K562 (cell line): ENCODE data around the gene PCED1B. TPM values are rescaled to one million over a fixed set of nuclear protein-coding genes. Genes with fewer than 3 reads are reported as not detected.

Source experiments
- ATAC-seq: fragments of 200-7000 bp; cut with Tn5 transposase; 3 replicates; pipeline ENCODE4 v1.9.1; 2020; ENCODE audit warnings: moderate library complexity
- BruUV-seq: library from RNA; stranded (reverse); fragments of 400-500 nt; replicated peaks from 2 replicates; lab custom pipeline; 2021; lab: Mats Ljungman, UMichigan
- CTCF ChIA-PET: fragments of 300-600 bp; formaldehyde crosslinking; extraction: SDS; loops from one replicate; lab custom pipeline; 2021; ENCODE audit warnings: low intra/inter-chr PET ratio; lab: Yijun Ruan, JAX
- POLR2A ChIA-PET: fragments of 300-600, 350-650 bp; sonication (Branson Sonifier 250); formaldehyde crosslinking; extraction: SDS; loops from one replicate; lab custom pipeline; 2021; ENCODE audit warnings: antibody characterized with exemption, inconsistent platforms; lab: Yijun Ruan, JAX
- DNase-seq, 4 experiments: peaks; one replicate each; pipeline versions ENCODE4 v3.0.0 to v3.0.0-alpha.2; 2011 to 2018; ENCODE audit warnings: low spot score in 3 of 4, mixed read lengths in 3 of 4; ENCODE audit errors: extremely low read depth in 1 of 4
- FAIRE-seq: peaks from 2 replicates; lab custom pipeline; 2011; peaks lifted over from hg19 to GRCh38; lab: Jason Lieb, UNC
- H2AFZ ChIP-seq: 2 replicates; pipeline ENCODE4 v1.6.0; 2011; ENCODE audit warnings: low read depth, low read length, control low read depth, inconsistent platforms
- H3K27ac ChIP-seq: fragments of 200-600 bp; 3 replicates; pipeline ENCODE4 v1.8.0; 2011; ENCODE audit warnings: low read depth, mild to moderate bottlenecking, control low read depth, inconsistent platforms, low read length, moderate library complexity, mixed read lengths; ENCODE audit errors: extremely low read depth
- H3K27me3 ChIP-seq, 2 experiments: fragments of 300-600 bp in 1 of 2; 2 replicates in 1 of 2; 3 replicates in 1 of 2; pipeline versions ENCODE4 v1.6.0 to v1.8.0; 2011; ENCODE audit warnings: inconsistent platforms in 2 of 2, low read length in 2 of 2, mild to moderate bottlenecking in 1 of 2, mixed read lengths in 1 of 2, moderate library complexity in 1 of 2; ENCODE audit not compliant: control insufficient read depth in 2 of 2, insufficient read depth in 2 of 2
- H3K36me3 ChIP-seq: fragments of 300-600 bp; 3 replicates; pipeline ENCODE4 v1.8.0; 2011; ENCODE audit warnings: mild to moderate bottlenecking, low read length, inconsistent platforms; ENCODE audit not compliant: control insufficient read depth, insufficient read depth
- H3K4me1 ChIP-seq, 2 experiments: fragments of 200-600 bp in 1 of 2; replicated peaks in 1 of 2; 2 replicates in 1 of 2; 3 replicates in 1 of 2; pipeline versions ENCODE4 v1.5.1 to v1.8.0; 2011; ENCODE audit warnings: inconsistent platforms in 2 of 2, low read length in 2 of 2, mild to moderate bottlenecking in 1 of 2, mixed read lengths in 1 of 2, moderate library complexity in 1 of 2; ENCODE audit not compliant: control insufficient read depth in 2 of 2, insufficient read depth in 2 of 2
- H3K4me2 ChIP-seq: 2 replicates; pipeline ENCODE4 v1.6.1; 2011; ENCODE audit warnings: low read length, control low read depth, inconsistent platforms, mixed read lengths; ENCODE audit not compliant: insufficient read depth
- H3K4me3 ChIP-seq: fragments of 200-600 bp; sonication (generic), shearing (Covaris generic); 2 replicates; pipeline ENCODE4 v1.5.1; 2016; ENCODE audit warnings: control low read depth, inconsistent platforms
- H3K79me2 ChIP-seq: fragments of 200-600 bp; 3 replicates; pipeline ENCODE4 v1.8.0; 2011; ENCODE audit warnings: low read length, inconsistent platforms; ENCODE audit not compliant: control insufficient read depth, insufficient read depth
- H3K9ac ChIP-seq, 2 experiments: 2 replicates each; pipeline versions ENCODE4 v1.6.0 to v1.6.1; 2011; ENCODE audit warnings: low read depth in 2 of 2, low read length in 2 of 2, control low read depth in 1 of 2, inconsistent platforms in 1 of 2, mild to moderate bottlenecking in 1 of 2, mixed read lengths in 1 of 2; ENCODE audit not compliant: insufficient read depth in 1 of 2
- H3K9me1 ChIP-seq: one replicate; pipeline ENCODE4 v1.6.0; 2011; ENCODE audit warnings: inconsistent platforms, mild to moderate bottlenecking, low read length, moderate library complexity; ENCODE audit not compliant: control insufficient read depth, insufficient read depth
- H3K9me3 ChIP-seq: replicated peaks from 2 replicates; pipeline ENCODE4 v1.5.1; 2011; ENCODE audit warnings: low read depth, low read length, inconsistent platforms; ENCODE audit not compliant: control insufficient read depth, insufficient read depth
- H4K20me1 ChIP-seq: replicated peaks from 2 replicates; pipeline ENCODE4 v1.6.1; 2011; ENCODE audit warnings: low read length, inconsistent platforms, mixed read lengths; ENCODE audit not compliant: control insufficient read depth, insufficient read depth
- ATF7 ChIP-seq: fragments of 450-650 bp; IDR thresholded peaks from 2 replicates; pipeline ENCODE4 v1.7.1; 2014; ENCODE audit warnings: mild to moderate bottlenecking, moderate library complexity
- ETS2 ChIP-seq: IDR thresholded peaks from 2 replicates; pipeline ENCODE4 v1.6.1; 2016; ENCODE audit warnings: borderline replicate concordance, missing genetic modification characterization, mild to moderate bottlenecking, moderate library complexity, missing compliant biosample characterization; ENCODE audit not compliant: poor library complexity, severe bottlenecking
- ILK ChIP-seq: fragments of 450-650 bp; IDR thresholded peaks from 2 replicates; pipeline ENCODE4 v1.6.1; 2016; ENCODE audit warnings: missing genetic modification characterization, low read depth, mild to moderate bottlenecking, missing compliant biosample characterization, moderate library complexity, borderline replicate concordance
- PRMT5 ChIP-seq: sonication (generic); formaldehyde crosslinking; IDR thresholded peaks from 2 replicates; pipeline ENCODE4 v1.5.0; 2020; ENCODE audit warnings: missing genetic modification reagents
- ZEB2 ChIP-seq: fragments of 450-650 bp; IDR thresholded peaks from 2 replicates; pipeline ENCODE4 v1.6.1; 2016
- ZNF445 ChIP-seq: fragments of 250-450 bp; sonication (Bioruptor Pico); IDR thresholded peaks from 2 replicates; pipeline ENCODE4 v1.4.0; 2020; ENCODE audit warnings: low read depth, mild to moderate bottlenecking, moderate library complexity
- ZNF780A ChIP-seq: fragments of 250-450 bp; sonication (Bioruptor Pico); IDR thresholded peaks from 2 replicates; pipeline ENCODE4 v1.5.0; 2021; ENCODE audit warnings: mild to moderate bottlenecking
- WGBS: fragments of 100-300 bp; shearing (Covaris generic); methylation state at CpG from one replicate; pipeline ENCODE4 v1.1.6; 2016; ENCODE audit warnings: low coverage, mixed read lengths; ENCODE audit not compliant: insufficient coverage; ENCODE audit errors: missing lambda C conversion rate; 5-methylcytosine and 5-hydroxymethylcytosine counted together
- in situ Hi-C: fragments of 300-500 bp; cut with MboI; formaldehyde crosslinking; loops from 4 replicates; pipeline ENCODE4 v1.15.0; 2018; ENCODE audit warnings: inconsistent platforms, mixed read lengths
- intact Hi-C: fragments of 100-400 bp; cut with micrococcal nuclease; formaldehyde crosslinking; loops from 2 replicates; pipeline ENCODE4 v1.14.2; 2022
- polyA plus RNA-seq, 8 experiments: library from polyadenylated mRNA; depleted of rRNA in 4 of 8; stranded (reverse) in 5 of 8; unstranded in 3 of 8; fragments of >200 nt; fragmentation: Nextera tagmentation in 2 of 8; fragmentation: Illumina TruSeq in 1 of 8; extraction: Ambion mirVana in 2 of 8; extraction: Trizol in 1 of 8; gene quantifications; 2 replicates each; pipeline versions ENCODE4 v1.2.1 to v1.2.3, GENCODE V29; 2011 to 2014; ENCODE audit warnings: inconsistent platforms in 1 of 8, missing spikeins in 1 of 8
- total RNA-seq, 7 experiments: library from RNA; depleted of rRNA in 6 of 7; stranded (reverse); fragments of >200 nt in 6 of 7; fragmentation: Illumina TruSeq in 2 of 7; extraction: Trizol in 2 of 7; gene quantifications; 2 replicates each; pipeline versions ENCODE4 v1.2.1 to v1.2.3, GENCODE V29; 2011 to 2021; ENCODE audit warnings: low replicate concordance in 1 of 7
- TF ChIP-seq, protein P1 (sequence below): fragments of 250-450 bp; sonication (Bioruptor Pico); IDR thresholded peaks from 2 replicates; pipeline ENCODE4 v1.4.0; 2020; ENCODE audit warnings: mild to moderate bottlenecking
- TF ChIP-seq, protein P2 (sequence below): fragments of 450-650 bp; formaldehyde crosslinking; IDR thresholded peaks from 2 replicates; pipeline ENCODE4 v1.4.0; 2022; ENCODE audit warnings: missing genetic modification characterization
- TF ChIP-seq, protein P3 (sequence below): sonication (generic); formaldehyde crosslinking; IDR thresholded peaks from 2 replicates; pipeline ENCODE4 v1.8.1; 2023; ENCODE audit warnings: mild to moderate bottlenecking, missing genetic modification reagents

Gene PCED1B
- total and polyA plus RNA-seq, 9 of the 15 experiments (the other 6 are each of a cell fraction or from before 2014, with no cell fraction given): 1.2 to 9.3 (median 2.5) TPM

DNA sequence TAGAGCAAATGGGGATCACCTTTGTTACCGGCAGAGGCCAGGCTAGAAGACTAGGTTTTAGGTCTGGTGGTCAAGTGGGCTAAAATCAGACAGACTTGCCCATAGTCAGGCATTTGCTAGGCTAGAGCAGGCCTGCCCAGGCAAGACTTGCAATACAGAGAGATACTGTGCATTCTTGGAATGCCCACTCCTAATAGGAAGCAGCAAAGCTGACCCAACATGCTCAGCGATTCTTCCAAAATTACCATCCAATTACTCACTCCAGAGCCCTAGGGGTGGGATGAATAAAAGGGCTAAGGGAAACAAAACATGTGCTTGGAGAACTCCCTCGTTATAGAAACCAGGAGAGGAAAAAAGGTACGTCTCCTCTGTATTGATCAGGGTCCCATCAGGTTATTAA is 188.2 kb downstream of the PCED1B start:
- intact Hi-C loops (no loop called here), in situ Hi-C loops (no loop called here)
- WGBS: 68% methylated on average over 4 of the region's 4 CpGs
- Histone ChIP-seq H3K9ac (no peak overlapping the region), H2AFZ (no peak overlapping the region), H3K9me1 (no peaks in the 10 kb centered on the region), H3K4me1 (peaks cover 0 to 34% of the 10 kb centered on the region in 2 experiments; a peak in 4 of 5 replicates), H3K79me2 (no peaks in the 10 kb centered on the region), H4K20me1 (no peaks in the 10 kb centered on the region), H3K4me2 (no peak overlapping the region), H3K27me3 (no peaks in the 10 kb centered on the region), H3K4me3 (no peak overlapping the region), H3K9me3 (no peaks in the 10 kb centered on the region), H3K36me3 (no peaks in the 10 kb centered on the region), H3K27ac (no peak overlapping the region)
- no TSS peak for BruUV-seq
- ATAC-seq (no peak), DNase-seq (no peak), FAIRE-seq (no peak)
- no peak for TF ChIP-seq PRMT5
- TF ChIP-seq, protein P1, sequence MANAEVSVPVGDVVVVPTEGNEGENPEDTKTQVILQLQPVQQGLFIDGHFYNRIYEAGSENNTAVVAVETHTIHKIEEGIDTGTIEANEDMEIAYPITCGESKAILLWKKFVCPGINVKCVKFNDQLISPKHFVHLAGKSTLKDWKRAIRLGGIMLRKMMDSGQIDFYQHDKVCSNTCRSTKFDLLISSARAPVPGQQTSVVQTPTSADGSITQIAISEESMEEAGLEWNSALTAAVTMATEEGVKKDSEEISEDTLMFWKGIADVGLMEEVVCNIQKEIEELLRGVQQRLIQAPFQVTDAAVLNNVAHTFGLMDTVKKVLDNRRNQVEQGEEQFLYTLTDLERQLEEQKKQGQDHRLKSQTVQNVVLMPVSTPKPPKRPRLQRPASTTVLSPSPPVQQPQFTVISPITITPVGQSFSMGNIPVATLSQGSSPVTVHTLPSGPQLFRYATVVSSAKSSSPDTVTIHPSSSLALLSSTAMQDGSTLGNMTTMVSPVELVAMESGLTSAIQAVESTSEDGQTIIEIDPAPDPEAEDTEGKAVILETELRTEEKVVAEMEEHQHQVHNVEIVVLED: no peak
- TF ChIP-seq, protein P2, sequence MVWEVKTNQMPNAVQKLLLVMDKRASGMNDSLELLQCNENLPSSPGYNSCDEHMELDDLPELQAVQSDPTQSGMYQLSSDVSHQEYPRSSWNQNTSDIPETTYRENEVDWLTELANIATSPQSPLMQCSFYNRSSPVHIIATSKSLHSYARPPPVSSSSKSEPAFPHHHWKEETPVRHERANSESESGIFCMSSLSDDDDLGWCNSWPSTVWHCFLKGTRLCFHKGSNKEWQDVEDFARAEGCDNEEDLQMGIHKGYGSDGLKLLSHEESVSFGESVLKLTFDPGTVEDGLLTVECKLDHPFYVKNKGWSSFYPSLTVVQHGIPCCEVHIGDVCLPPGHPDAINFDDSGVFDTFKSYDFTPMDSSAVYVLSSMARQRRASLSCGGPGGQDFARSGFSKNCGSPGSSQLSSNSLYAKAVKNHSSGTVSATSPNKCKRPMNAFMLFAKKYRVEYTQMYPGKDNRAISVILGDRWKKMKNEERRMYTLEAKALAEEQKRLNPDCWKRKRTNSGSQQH (CRISPR knock-in tag): no peak
- TF ChIP-seq, protein P3, sequence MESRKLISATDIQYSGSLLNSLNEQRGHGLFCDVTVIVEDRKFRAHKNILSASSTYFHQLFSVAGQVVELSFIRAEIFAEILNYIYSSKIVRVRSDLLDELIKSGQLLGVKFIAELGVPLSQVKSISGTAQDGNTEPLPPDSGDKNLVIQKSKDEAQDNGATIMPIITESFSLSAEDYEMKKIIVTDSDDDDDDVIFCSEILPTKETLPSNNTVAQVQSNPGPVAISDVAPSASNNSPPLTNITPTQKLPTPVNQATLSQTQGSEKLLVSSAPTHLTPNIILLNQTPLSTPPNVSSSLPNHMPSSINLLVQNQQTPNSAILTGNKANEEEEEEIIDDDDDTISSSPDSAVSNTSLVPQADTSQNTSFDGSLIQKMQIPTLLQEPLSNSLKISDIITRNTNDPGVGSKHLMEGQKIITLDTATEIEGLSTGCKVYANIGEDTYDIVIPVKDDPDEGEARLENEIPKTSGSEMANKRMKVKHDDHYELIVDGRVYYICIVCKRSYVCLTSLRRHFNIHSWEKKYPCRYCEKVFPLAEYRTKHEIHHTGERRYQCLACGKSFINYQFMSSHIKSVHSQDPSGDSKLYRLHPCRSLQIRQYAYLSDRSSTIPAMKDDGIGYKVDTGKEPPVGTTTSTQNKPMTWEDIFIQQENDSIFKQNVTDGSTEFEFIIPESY (CRISPR knock-in tag): no peak
- no peak for TF ChIP-seq ATF7
- no peak for TF ChIP-seq ETS2 (tag)
- no peak for TF ChIP-seq ZEB2
- no peak for TF ChIP-seq ZNF780A (CRISPR knock-in tag)
- no peak for TF ChIP-seq ZNF445 (CRISPR knock-in tag)
- TF ChIP-seq ILK (tag): no peak
- ChIA-PET CTCF (no interaction called here), POLR2A (interaction anchor here (0.8 to 1.4 kb wide), 3 partner anchors 10 to 17 kb away, joined by 3 to 5 read pairs (median 4); no protein-coding TSS in a partner anchor)
